ENCODE results near the gene NDUFAF2.

GRCh38 chr5:61177716-61178115, 232.7 kb downstream of the NDUFAF2 start:
- no peak for TF ChIP-seq CTCF (IDR thresholded peaks at IDR 0.05; ENCODE audit: control extremely low read depth in 1 of 3, insufficient read depth in 1 of 3, low read depth in 1 of 3, low read length in 3 of 3)
- no peak for TF ChIP-seq POLR2A (IDR thresholded peaks at IDR 0.05; ENCODE audit: control extremely low read depth in 1 of 2, low read depth in 2 of 2, low read length in 2 of 2)
- TF ChIP-seq SP1 (IDR thresholded peaks at IDR 0.05; ENCODE audit: low read depth, low read length): no peak
- no peak for TF ChIP-seq FOSL1 (IDR thresholded peaks at IDR 0.05; ENCODE audit: insufficient read depth, low read depth, low read length)
- no peak for TF ChIP-seq GABPA (IDR thresholded peaks at IDR 0.05; ENCODE audit: borderline replicate concordance, insufficient read depth, low read length)
